ENCODE results near the gene SLC27A1. TPM values are rescaled to one million over a fixed set of nuclear protein-coding genes. Genes with fewer than 3 reads are reported as not detected.

The SLC27A1 gene
- total RNA-seq, 2 experiments from 2014 or later: 3.6 to 4.1 TPM

- Mint-ChIP-seq H3K4me3 (no peak overlapping the region), H3K27me3 (peaks cover 16% of the 10 kb centered on the region), H3K9me3 (no peaks in the 10 kb centered on the region), H3K36me3 (ENCODE audit: low read depth) (peaks cover 3% of the 10 kb centered on the region), H3K27ac (no peak overlapping the region), H3K4me1 (peaks cover 19% of the 10 kb centered on the region)
- DNase-seq: no peak
- CTCF ChIA-PET: interaction anchor here (0.7 to 1.4 kb wide), 3 partner anchors 20 to 51 kb away, joined by 5 to 7 read pairs (median 5); no protein-coding TSS in a partner anchor
- POLR2A ChIA-PET: interaction anchor here (0.6 kb wide), 1 partner anchor 14 kb away, joined by 4 read pairs; no protein-coding TSS in a partner anchor
Observed at GRCh38 chr19:17447704-17448130, 22.6 kb upstream of the SLC27A1 start.

DNA sequence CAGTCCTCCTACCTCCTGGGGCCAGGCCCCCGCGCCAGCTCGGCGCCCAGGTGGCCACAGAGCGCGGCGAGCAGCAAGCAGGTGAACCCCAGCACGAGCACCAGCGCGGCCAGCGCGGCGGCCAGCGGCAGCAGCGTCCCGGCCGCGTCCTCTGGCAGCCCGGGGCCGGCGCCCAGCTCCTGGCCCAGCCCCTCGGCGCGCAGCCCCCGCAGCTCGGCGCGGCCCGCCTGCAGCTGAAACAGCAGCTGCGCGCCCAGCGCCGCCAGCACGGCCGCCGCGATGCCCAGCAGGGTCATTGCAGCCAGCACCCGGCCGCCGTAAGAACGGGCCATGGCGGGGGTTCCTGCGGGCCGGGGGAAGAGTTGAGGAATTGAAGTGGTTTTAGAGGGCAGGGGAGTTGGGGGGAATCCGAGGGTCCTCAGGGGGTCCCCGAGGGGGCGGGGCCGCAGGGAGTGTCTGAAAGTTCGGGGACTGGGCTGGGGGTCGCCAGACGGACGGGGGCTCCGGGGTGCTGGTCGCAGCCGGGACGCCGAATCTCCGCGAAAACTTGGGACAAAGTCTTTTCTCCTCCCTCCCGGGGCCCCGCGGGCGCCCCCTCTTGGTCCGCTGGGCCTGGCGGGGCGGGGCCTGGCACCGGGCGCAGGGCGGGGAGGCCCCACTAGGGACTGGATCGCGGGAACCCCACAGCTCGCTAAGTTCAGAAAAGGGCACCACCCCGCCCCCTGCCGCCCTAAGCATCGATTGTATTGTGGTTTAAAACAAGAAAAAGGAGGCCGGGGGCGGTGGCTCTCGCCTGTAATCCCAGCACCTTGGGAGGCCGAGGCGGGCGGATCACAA is 22.0 kb upstream of the SLC27A1 start, which contains the start of gene TMEM221:
TSS of gene TMEM221 (minus strand) at position 538 of the 837 bp plus-strand sequence. CDS start at position 332, 206 bp downstream.
- ChIA-PET POLR2A (no interaction called here), CTCF (interaction anchor here (0.6 to 1.4 kb wide), 8 partner anchors 20 to 411 kb away, joined by 3 to 7 read pairs (median 4); partner anchors contain the start of genes MVB12A and RPL18A)
- peak; percentile 52 for DNase-seq
- Mint-ChIP-seq H3K27ac (no peak within 1 kb of the TSS), H3K36me3 (ENCODE audit: low read depth) (peaks cover 3% of the 10 kb centered on the region), H3K9me3 (no peaks in the 10 kb centered on the region), H3K4me3 (no peak within 1 kb of the TSS), H3K4me1 (peaks cover 19% of the 10 kb centered on the region), H3K27me3 (peaks cover 17% of the 10 kb centered on the region)

DNA sequence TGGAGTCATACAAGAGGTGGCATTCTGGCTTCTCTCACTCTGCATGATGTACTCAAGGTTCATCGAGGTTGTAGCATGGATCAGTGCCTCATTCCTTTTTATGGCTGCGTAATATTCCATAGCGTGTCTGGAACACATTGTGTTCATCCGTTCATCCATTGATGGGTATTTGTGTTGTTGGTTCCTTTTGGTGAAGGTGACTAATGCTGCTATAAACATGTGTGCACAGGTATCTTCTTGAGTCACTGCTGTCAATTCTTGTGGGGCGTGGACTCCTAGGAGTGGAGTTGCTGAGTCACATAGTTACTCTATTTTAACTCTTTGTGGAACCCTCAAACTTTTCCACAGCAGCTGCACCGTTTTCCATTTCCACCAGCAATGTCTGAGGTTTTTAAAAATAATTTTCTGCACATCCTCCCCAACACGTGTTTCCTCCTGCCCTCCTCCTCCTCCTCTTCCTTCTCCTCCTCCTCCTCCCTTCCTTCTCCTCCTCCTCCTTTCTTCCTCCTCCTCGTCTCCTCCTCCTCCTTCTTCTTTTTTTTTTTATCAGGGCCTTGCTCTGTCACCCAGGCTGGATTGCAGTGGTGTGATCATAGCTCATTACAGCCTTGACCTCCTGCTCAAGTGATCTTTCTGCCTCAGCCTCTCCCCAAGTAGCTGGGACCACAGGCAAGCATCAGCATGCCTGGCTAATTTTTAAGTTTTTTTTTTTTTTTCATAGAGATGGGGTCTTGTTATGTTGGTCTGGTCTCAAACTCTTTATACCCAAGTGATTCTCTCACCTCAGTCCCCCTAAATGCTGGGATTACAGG is 19.9 kb upstream of the SLC27A1 start:
- no peak overlapping the region for H3K4me3 Mint-ChIP-seq
- peaks cover 3% of the 10 kb centered on the region for H3K36me3 Mint-ChIP-seq (ENCODE audit: low read depth)
- peak; percentile 51 for DNase-seq
- no peaks in the 10 kb centered on the region for H3K9me3 Mint-ChIP-seq
- ChIA-PET POLR2A (no interaction called here), CTCF (interaction anchor here (0.7 kb wide), 1 partner anchor 26 kb away, joined by 3 read pairs; no protein-coding TSS in a partner anchor)
- H3K27ac Mint-ChIP-seq: no peak overlapping the region
- H3K27me3 Mint-ChIP-seq: peaks cover 30% of the 10 kb centered on the region
- peaks cover 19% of the 10 kb centered on the region for H3K4me1 Mint-ChIP-seq

DNA sequence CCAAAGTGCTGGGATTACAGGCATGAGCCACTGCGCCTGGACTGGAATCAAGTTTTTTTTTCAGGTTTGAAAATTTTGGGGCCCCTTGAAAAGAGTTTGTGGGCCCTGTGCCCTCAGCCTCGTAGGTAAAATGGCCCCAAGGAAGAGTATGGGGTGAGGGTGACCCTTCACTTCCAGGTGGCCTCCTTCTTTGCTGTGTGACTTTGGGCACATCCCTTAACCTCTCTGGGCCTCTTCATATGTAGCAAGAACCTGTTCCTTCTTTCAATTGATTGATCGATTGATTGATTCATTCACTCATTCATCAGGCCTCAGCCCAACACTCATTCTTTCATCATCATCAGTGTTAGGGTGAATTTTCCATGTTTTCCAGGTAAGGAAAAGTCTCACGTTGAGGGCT is 18.5 kb upstream of the SLC27A1 start:
- H3K4me3 Mint-ChIP-seq: no peak overlapping the region
- ChIA-PET POLR2A (no interaction called here), CTCF (no interaction called here)
- H3K4me1 Mint-ChIP-seq: peaks cover 19% of the 10 kb centered on the region
- H3K9me3 Mint-ChIP-seq: no peaks in the 10 kb centered on the region
- peaks cover 41% of the 10 kb centered on the region for H3K27me3 Mint-ChIP-seq
- no peak for DNase-seq
- peaks cover 3% of the 10 kb centered on the region for H3K36me3 Mint-ChIP-seq (ENCODE audit: low read depth)
- H3K27ac Mint-ChIP-seq: no peak overlapping the region

- CTCF ChIA-PET: interaction anchor here (0.6 to 1.5 kb wide), 3 partner anchors 10 to 88 kb away, joined by 3 to 7 read pairs (median 3); no protein-coding TSS in a partner anchor
- H3K27me3 Mint-ChIP-seq: peaks cover 43% of the 10 kb centered on the region
- H3K4me3 Mint-ChIP-seq: no peak overlapping the region
Observed at GRCh38 chr19:17454576-17455071, 15.7 kb upstream of the SLC27A1 start.

DNA sequence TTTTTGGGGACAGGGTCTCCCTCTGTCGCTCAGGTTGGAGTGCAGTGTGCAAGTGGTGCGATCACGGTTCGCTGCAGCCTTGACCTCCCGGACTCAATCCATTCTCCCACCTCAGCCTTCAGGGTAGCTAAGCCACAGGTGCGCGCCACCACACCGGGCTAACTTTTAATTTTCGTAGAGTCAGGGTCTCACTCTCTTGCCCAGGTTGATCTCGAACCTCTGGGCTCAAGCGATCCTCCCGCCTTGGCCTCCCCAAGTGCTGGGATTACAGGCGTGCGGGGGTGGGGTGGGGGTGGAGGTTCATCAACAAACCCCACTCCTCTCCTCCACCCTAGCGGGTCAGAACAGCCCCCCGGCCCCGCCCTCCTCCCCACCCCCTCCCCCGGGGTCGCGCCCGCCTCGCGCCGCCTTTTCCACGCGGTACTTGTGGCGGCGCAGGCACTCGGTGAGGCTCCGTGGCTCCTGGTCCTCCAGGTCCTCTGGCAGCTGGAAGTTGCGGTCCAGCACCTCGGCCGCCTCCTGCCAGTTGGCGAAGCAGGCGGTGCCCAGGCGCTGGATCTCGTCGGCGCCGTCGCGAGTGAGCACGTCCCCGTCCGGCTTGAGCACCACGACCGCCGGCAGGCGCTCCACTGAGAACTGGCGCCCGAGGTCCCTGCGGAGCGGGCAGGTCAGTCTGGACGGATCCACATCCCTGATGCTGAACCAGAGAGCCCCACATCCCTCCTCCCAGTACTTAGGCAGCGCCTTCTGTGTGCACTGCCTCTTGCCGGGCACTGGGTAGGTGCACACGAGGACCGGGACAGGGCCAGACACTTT is 14.8 kb upstream of the SLC27A1 start:
- H3K36me3 Mint-ChIP-seq (ENCODE audit: low read depth): no peaks in the 10 kb centered on the region
- peaks cover 8% of the 10 kb centered on the region for H3K4me1 Mint-ChIP-seq
- ChIA-PET CTCF (interaction anchor here (0.7 to 1.5 kb wide), 2 partner anchors 10 to 41 kb away, joined by 3 to 7 read pairs; no protein-coding TSS in a partner anchor), POLR2A (no interaction called here)
- no peak overlapping the region for H3K4me3 Mint-ChIP-seq
- H3K27me3 Mint-ChIP-seq: peaks cover 35% of the 10 kb centered on the region
- no peak for DNase-seq
- no peak overlapping the region for H3K27ac Mint-ChIP-seq
- H3K9me3 Mint-ChIP-seq: no peaks in the 10 kb centered on the region

More at GRCh38 chr19:17454576-17455071, 15.7 kb upstream of the SLC27A1 start:
- no peaks in the 10 kb centered on the region for H3K9me3 Mint-ChIP-seq
- POLR2A ChIA-PET: no interaction called here
- peaks cover 3% of the 10 kb centered on the region for H3K36me3 Mint-ChIP-seq (ENCODE audit: low read depth)
- peaks cover 16% of the 10 kb centered on the region for H3K4me1 Mint-ChIP-seq
- H3K27ac Mint-ChIP-seq: no peak overlapping the region
- DNase-seq: no peak

GRCh38 chr19:17456127-17456526 is 14.2 kb upstream of the SLC27A1 start:
- H3K9me3 Mint-ChIP-seq: no peaks in the 10 kb centered on the region
- H3K4me1 Mint-ChIP-seq: peaks cover 3% of the 10 kb centered on the region
- H3K27me3 Mint-ChIP-seq: peaks cover 35% of the 10 kb centered on the region
- H3K36me3 Mint-ChIP-seq (ENCODE audit: low read depth): no peaks in the 10 kb centered on the region
- H3K27ac Mint-ChIP-seq: no peak overlapping the region
- CTCF ChIA-PET: no interaction called here
- POLR2A ChIA-PET: no interaction called here
- no peak overlapping the region for H3K4me3 Mint-ChIP-seq
- DNase-seq: no peak

- Mint-ChIP-seq H3K9me3 (no peaks in the 10 kb centered on the region), H3K27me3 (peaks cover 35% of the 10 kb centered on the region), H3K4me1 (no peaks in the 10 kb centered on the region), H3K4me3 (no peak overlapping the region), H3K36me3 (ENCODE audit: low read depth) (no peaks in the 10 kb centered on the region), H3K27ac (no peak overlapping the region)
- no peak for DNase-seq
- POLR2A ChIA-PET: no interaction called here
- CTCF ChIA-PET: no interaction called here
Observed at GRCh38 chr19:17457616-17458015, 12.7 kb upstream of the SLC27A1 start.

DNA sequence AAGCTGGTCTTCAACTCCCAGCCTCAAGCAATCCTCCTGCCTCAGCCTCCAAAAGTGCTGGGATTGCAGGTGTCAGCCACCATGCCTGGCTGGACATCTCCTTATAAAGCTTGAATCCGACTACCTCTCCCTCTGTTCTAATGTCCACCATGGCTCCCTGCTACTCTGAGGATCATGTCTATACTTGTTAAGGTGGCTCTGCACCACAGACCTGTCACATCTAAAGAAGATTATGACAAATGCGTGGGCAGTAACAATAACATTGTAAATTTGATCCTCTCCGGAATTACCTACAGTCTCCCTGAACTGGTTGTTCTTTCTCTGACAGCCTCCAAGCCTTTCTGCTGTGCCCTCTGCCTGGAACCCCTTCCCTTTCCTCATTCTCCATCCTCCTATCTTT is 11.4 kb upstream of the SLC27A1 start:
- no peak overlapping the region for H3K4me3 Mint-ChIP-seq
- ChIA-PET POLR2A (no interaction called here), CTCF (interaction anchor here (1.1 to 1.7 kb wide), 2 partner anchors 18 to 37 kb away, joined by 4 to 8 read pairs; no protein-coding TSS in a partner anchor)
- H3K36me3 Mint-ChIP-seq (ENCODE audit: low read depth): no peaks in the 10 kb centered on the region
- H3K4me1 Mint-ChIP-seq: no peaks in the 10 kb centered on the region
- H3K27me3 Mint-ChIP-seq: peaks cover 31% of the 10 kb centered on the region
- no peaks in the 10 kb centered on the region for H3K9me3 Mint-ChIP-seq
- no peak for DNase-seq
- no peak overlapping the region for H3K27ac Mint-ChIP-seq

GRCh38 chr19:17460372-17461230 is 9.7 kb upstream of the SLC27A1 start, which contains the start of gene NXNL1:
NXNL1 (minus strand) TSS chr19:17460926; CDS start chr19:17460869, 57 bp downstream.
- ChIA-PET POLR2A (no interaction called here), CTCF (interaction anchor here (1.2 to 1.7 kb wide), 2 partner anchors 36 to 75 kb away, joined by 4 read pairs; no protein-coding TSS in a partner anchor)
- no peak for DNase-seq
- Mint-ChIP-seq H3K9me3 (no peaks in the 10 kb centered on the region), H3K4me1 (no peaks in the 10 kb centered on the region), H3K4me3 (no peak within 1 kb of the TSS), H3K36me3 (ENCODE audit: low read depth) (no peaks in the 10 kb centered on the region), H3K27me3 (peaks cover 20% of the 10 kb centered on the region), H3K27ac (no peak within 1 kb of the TSS)

GRCh38 chr19:17466487-17466850 is 3.9 kb upstream of the SLC27A1 start:
- Mint-ChIP-seq H3K4me1 (peaks cover 21% of the 10 kb centered on the region), H3K9me3 (no peaks in the 10 kb centered on the region), H3K27ac (no peak overlapping the region), H3K27me3 (peaks cover 10% of the 10 kb centered on the region), H3K4me3 (no peak overlapping the region), H3K36me3 (ENCODE audit: low read depth) (no peaks in the 10 kb centered on the region)
- ChIA-PET CTCF (interaction anchor here (0.5 to 2.6 kb wide), 14 partner anchors 23 to 200 kb away, joined by 3 to 14 read pairs (median 4); partner anchors contain the start of genes BST2, CCDC194 and MVB12A), POLR2A (interaction anchor here (1.5 to 2.0 kb wide), 2 partner anchors 61 to 78 kb away, joined by 4 to 5 read pairs; partner anchors contain the start of gene BST2)
- no peak for DNase-seq

Data from activated CD4-positive, alpha-beta memory T cell treated with anti-CD3 and anti-CD28 coated beads, Interleukin-2, amount 10 ng/mL, durations not matched to agents 7 days and 5 days (primary cell).